ENCODE results near the gene DCBLD2. TPM values are rescaled to one million over a fixed set of nuclear protein-coding genes. Genes with fewer than 3 reads are reported as not detected.
A peak's percentile ranks its signal among the peaks of the same experiment; 100 is the strongest.

The DCBLD2 gene
- total and polyA plus RNA-seq, 12 donors = 9.1 to 68.2 (median 40.9) TPM

DNA sequence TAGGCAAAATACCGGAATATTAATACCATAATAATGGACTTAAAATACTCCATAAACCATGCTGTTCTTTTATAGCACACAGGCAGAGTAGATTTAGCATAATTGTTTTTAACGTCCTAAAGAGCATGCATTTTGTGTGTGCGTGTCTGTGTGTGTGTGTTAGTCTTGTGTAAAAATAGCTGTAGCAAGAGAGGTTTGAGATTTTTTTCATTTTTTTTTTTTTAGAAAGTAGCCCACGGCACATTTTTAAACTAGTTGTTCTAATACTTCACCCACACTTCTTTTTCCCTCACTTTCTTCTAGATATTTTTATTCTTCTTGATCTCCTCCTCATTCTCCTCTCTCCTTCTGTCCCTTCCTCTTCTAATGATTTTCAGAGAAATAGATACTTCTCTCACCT is 145.9 kb downstream of the DCBLD2 start:
- H3K27ac ChIP-seq = no peak overlapping the region
- 75 to 80% (median 77%) methylated on average over 4 of the region's 4 CpGs for WGBS, 4 donors
- H3K4me1 ChIP-seq (replicated peaks in 1 of 2) = peaks cover 0 to 4% of the 10 kb centered on the region in 2 donors
- intact Hi-C loops (cut with DNase I) = no loop called here
- no peak overlapping the region for H3K4me3 ChIP-seq
- H3K36me3 ChIP-seq (replicated peaks in 1 of 2) = no peaks in the 10 kb centered on the region
- no peak for TF ChIP-seq POLR2A (IDR thresholded peaks at IDR 0.05)
- TF ChIP-seq, protein P1, sequence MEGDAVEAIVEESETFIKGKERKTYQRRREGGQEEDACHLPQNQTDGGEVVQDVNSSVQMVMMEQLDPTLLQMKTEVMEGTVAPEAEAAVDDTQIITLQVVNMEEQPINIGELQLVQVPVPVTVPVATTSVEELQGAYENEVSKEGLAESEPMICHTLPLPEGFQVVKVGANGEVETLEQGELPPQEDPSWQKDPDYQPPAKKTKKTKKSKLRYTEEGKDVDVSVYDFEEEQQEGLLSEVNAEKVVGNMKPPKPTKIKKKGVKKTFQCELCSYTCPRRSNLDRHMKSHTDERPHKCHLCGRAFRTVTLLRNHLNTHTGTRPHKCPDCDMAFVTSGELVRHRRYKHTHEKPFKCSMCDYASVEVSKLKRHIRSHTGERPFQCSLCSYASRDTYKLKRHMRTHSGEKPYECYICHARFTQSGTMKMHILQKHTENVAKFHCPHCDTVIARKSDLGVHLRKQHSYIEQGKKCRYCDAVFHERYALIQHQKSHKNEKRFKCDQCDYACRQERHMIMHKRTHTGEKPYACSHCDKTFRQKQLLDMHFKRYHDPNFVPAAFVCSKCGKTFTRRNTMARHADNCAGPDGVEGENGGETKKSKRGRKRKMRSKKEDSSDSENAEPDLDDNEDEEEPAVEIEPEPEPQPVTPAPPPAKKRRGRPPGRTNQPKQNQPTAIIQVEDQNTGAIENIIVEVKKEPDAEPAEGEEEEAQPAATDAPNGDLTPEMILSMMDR (IDR thresholded peaks at IDR 0.05) = no peak
- DNase-seq = no peak
- H3K9me3 ChIP-seq (replicated peaks in 1 of 3) = no peaks in the 10 kb centered on the region
- no peaks in the 10 kb centered on the region for H3K27me3 ChIP-seq

GRCh38 chr3:98754483-98754882 is 147.0 kb downstream of the DCBLD2 start:
- intact Hi-C loops (cut with DNase I) = no loop called here
- WGBS, 4 donors = 54 to 55% (median 55%) methylated on average over 3 of the region's 3 CpGs

DNA sequence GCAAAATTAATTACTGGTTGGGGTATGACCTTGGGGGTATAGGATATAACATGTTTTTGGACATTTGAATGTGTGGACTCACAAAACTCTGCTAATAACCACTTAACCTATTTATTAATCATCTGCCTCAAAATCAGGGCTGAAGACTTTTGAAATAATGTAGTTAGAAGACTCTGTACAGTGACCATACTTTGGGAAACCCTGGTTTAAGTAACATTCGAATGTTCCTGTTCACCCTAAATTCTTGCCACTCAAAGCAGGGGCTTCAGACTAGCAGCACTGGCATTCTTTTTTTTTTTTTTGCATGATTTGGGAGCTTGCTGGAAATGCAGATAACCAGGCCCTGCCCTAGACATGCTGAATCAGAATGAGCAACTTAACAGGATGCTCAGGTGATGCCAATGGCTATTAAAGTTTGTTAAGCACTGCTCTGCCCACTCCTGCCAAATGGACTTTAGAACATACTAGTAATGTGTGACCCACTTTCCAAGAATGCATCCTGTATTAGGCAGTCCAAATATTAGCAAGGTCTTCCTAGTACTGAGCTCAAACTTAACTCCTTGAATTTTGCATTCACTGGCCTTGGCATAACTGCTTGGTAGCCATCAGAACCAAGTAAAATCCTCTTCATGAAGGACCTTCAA is 151.1 kb downstream of the DCBLD2 start:
- H3K27me3 ChIP-seq = no peaks in the 10 kb centered on the region
- DNase-seq = no peak
- H3K4me1 ChIP-seq (replicated peaks in 1 of 2) = no peaks in the 10 kb centered on the region
- TF ChIP-seq, protein P1 (IDR thresholded peaks at IDR 0.05) = no peak
- TF ChIP-seq POLR2A (IDR thresholded peaks at IDR 0.05) = no peak
- intact Hi-C loops (cut with DNase I) = no loop called here
- no peaks in the 10 kb centered on the region for H3K36me3 ChIP-seq (replicated peaks in 1 of 2)
- no peak overlapping the region for H3K27ac ChIP-seq
- WGBS, 4 donors = 78 to 91% (median 83%) methylated on average over 1 of the region's 1 CpG
- H3K4me3 ChIP-seq = no peak overlapping the region
- H3K9me3 ChIP-seq (replicated peaks in 1 of 3) = no peaks in the 10 kb centered on the region

More at GRCh38 chr3:98754483-98754882, 147.0 kb downstream of the DCBLD2 start:
- Histone ChIP-seq H3K36me3 (replicated peaks in 1 of 2) (no peaks in the 10 kb centered on the region), H3K4me3 (no peak overlapping the region), H3K27ac (no peak overlapping the region), H3K27me3 (no peaks in the 10 kb centered on the region), H3K4me1 (replicated peaks in 1 of 2) (no peaks in the 10 kb centered on the region), H3K9me3 (replicated peaks in 1 of 3) (no peaks in the 10 kb centered on the region)
- no peak for DNase-seq
- TF ChIP-seq, protein P1 (IDR thresholded peaks at IDR 0.05) = no peak
- TF ChIP-seq POLR2A (IDR thresholded peaks at IDR 0.05) = no peak

DNA sequence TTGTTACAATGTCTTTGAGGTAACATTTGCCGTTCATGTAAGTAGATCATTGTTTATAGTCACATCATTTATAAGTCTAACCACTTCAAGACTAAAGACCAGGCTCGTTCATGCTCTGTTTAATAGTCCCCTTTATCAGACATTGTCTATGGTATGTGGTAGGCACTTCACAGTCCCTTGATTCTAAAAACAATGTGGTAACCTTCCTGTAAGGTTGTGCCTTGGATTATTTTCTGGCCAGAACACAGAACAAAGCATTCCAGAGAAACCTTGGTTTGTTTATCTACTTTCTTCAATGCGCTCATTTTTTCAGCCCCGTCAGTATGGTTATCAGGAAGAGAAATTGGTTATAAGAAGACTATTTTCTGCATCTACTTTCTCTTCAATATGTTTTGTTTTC is 154.6 kb downstream of the DCBLD2 start:
- no peak for DNase-seq
- TF ChIP-seq POLR2A (IDR thresholded peaks at IDR 0.05) = no peak
- TF ChIP-seq, protein P1 (IDR thresholded peaks at IDR 0.05) = no peak
- 42 to 48% (median 44%) methylated on average over 4 of the region's 4 CpGs for WGBS, 4 donors
- no peaks in the 10 kb centered on the region for H3K36me3 ChIP-seq (replicated peaks in 1 of 2)
- H3K4me1 ChIP-seq (replicated peaks in 1 of 2) = no peaks in the 10 kb centered on the region
- H3K9me3 ChIP-seq (replicated peaks in 1 of 3) = no peaks in the 10 kb centered on the region
- no peaks in the 10 kb centered on the region for H3K27me3 ChIP-seq
- peak overlapping the region in 1 of 4 donors; percentile 8 for H3K4me3 ChIP-seq
- intact Hi-C loops (cut with DNase I) = no loop called here
- H3K27ac ChIP-seq = peak overlapping the region in 2 of 5 donors; percentile 30 to 65
